HG03521 (cell line): ENCODE results near the gene CCDC141.
"Not testable (repeated sequence)": the region's sequence is repeated elsewhere in the genome, so short reads cannot be mapped to it uniquely, and the experiment has no call there.

Experiments used
- ATAC-seq: cut with Tn5 transposase; IDR thresholded peaks from one replicate; pipeline ENCODE4 v1.9.1; 2021; ENCODE audit warnings: mild to moderate bottlenecking, moderate library complexity; ENCODE audit not compliant: unreplicated experiment

Gene CCDC141

GRCh38 chr2:179049546-179050311 is at the start of gene CCDC141:
TSS of gene CCDC141 (minus strand) at chr2:179050137. CDS start at chr2:179049941, 196 bp downstream.
- ATAC-seq, result peak; percentile 58

GRCh38 chr2:179098080-179098689 is 48.2 kb upstream of the CCDC141 start:
- no peak for ATAC-seq

GRCh38 chr2:179097131-179097530 is 47.2 kb upstream of the CCDC141 start:
- ATAC-seq, result no peak

- ATAC-seq, result peak; percentile 98
These were observed 46.2 kb upstream of the CCDC141 start for GRCh38 chr2:179096090-179096489.

- ATAC-seq, result not testable (repeated sequence)
These were observed 43.0 kb upstream of the CCDC141 start for GRCh38 chr2:179092912-179093311.

- ATAC-seq, result no peak
These were observed 32.8 kb upstream of the CCDC141 start for GRCh38 chr2:179082697-179083096.

GRCh38 chr2:179081954-179082353 is 32.0 kb upstream of the CCDC141 start:
- no peak for ATAC-seq

GRCh38 chr2:179072527-179072926 is 22.6 kb upstream of the CCDC141 start:
- no peak for ATAC-seq

GRCh38 chr2:179071810-179072355 is 21.9 kb upstream of the CCDC141 start:
- ATAC-seq, result no peak

GRCh38 chr2:179070895-179071294 is 21.0 kb upstream of the CCDC141 start:
- ATAC-seq, result no peak

- no peak for ATAC-seq
These were observed 19.7 kb upstream of the CCDC141 start for GRCh38 chr2:179069685-179070084.

- ATAC-seq, result no peak
These were observed 19.2 kb upstream of the CCDC141 start for GRCh38 chr2:179068991-179069643.

GRCh38 chr2:179059026-179059700 is 9.2 kb upstream of the CCDC141 start:
- ATAC-seq, result peak; percentile 56

- no peak for ATAC-seq
These were observed 7.8 kb upstream of the CCDC141 start for GRCh38 chr2:179057737-179058136.

GRCh38 chr2:179053568-179053967 is 3.6 kb upstream of the CCDC141 start:
- ATAC-seq, result not testable (repeated sequence)

- ATAC-seq, result no peak
These were observed 1.3 kb upstream of the CCDC141 start for GRCh38 chr2:179051250-179051649.

GRCh38 chr2:179050755-179051154 is 818 bp upstream of the CCDC141 start:
- ATAC-seq, result no peak

GRCh38 chr2:179049203-179049545 is 763 bp downstream of the CCDC141 start:
- ATAC-seq, result peak; percentile 35

GRCh38 chr2:179048099-179048498 is 1.8 kb downstream of the CCDC141 start:
- ATAC-seq, result no peak

GRCh38 chr2:179045602-179046001 is 4.3 kb downstream of the CCDC141 start:
- ATAC-seq, result not testable (repeated sequence)

GRCh38 chr2:179044500-179044899 is 5.4 kb downstream of the CCDC141 start:
- ATAC-seq, result no peak
